ENCODE data around the gene DBN1. TPM values are rescaled to one million over a fixed set of nuclear protein-coding genes. Genes with fewer than 3 reads are reported as not detected.
A peak's percentile ranks its signal among the peaks of the same experiment; 100 is the strongest.

DBN1 gene
- total and polyA plus RNA-seq, 9 of the 15 experiments (the other 6 are each of a cell fraction or from before 2014, with no cell fraction given): 0.25 to 87.2 (median 27.9) TPM

GRCh38 chr5:177489119-177489716 is 15.8 kb upstream of the DBN1 start:
- no peak overlapping the region for H2AFZ ChIP-seq (ENCODE audit: low read depth, low read length)
- no peak overlapping the region for H3K4me2 ChIP-seq (ENCODE audit: insufficient read depth, low read length)
- intact Hi-C loops (cut with micrococcal nuclease) (no loop called here), in situ Hi-C loops (cut with MboI) (no loop called here)
- H3K36me3 ChIP-seq (ENCODE audit: control insufficient read depth, insufficient read depth, low read length): peaks cover 86% of the 10 kb centered on the region; the same call in 2 of the 3 replicates
- no peak for FAIRE-seq
- no peaks in the 10 kb centered on the region for H3K27me3 ChIP-seq (ENCODE audit: control insufficient read depth in 2 of 2, insufficient read depth in 2 of 2, low read length in 2 of 2)
- H3K9ac ChIP-seq (ENCODE audit: insufficient read depth in 1 of 2, low read depth in 2 of 2, low read length in 2 of 2): peak overlapping the region in 1 of 2 experiments; percentile 48; a peak in 1 of 4 replicates
- H3K4me1 ChIP-seq (replicated peaks in 1 of 2; ENCODE audit: control insufficient read depth in 2 of 2, insufficient read depth in 2 of 2, low read length in 2 of 2): peaks cover 18 to 65% of the 10 kb centered on the region in 2 experiments
- TF ChIP-seq FIP1L1 (IDR thresholded peaks at IDR 0.05; ENCODE audit: low read depth, low read length, poor library complexity, severe bottlenecking) (no peak), RBM22 (IDR thresholded peaks at IDR 0.05; ENCODE audit: low read depth, low read length, poor library complexity, severe bottlenecking) (peak; percentile 18), PPARD (CRISPR knock-in tag; IDR thresholded peaks at IDR 0.05) (no peak), RBFOX2 (IDR thresholded peaks at IDR 0.05; ENCODE audit: low read depth, low read length) (peak; percentile 59; the same call in 1 of the 2 replicates), E4F1 (CRISPR knock-in tag; IDR thresholded peaks at IDR 0.05; ENCODE audit: borderline replicate concordance) (no peak), MITF (IDR thresholded peaks at IDR 0.05) (no peak), POLR2G (IDR thresholded peaks at IDR 0.05; ENCODE audit: low read depth, low read length) (peak; percentile 51), HBP1 (CRISPR knock-in tag; IDR thresholded peaks at IDR 0.05) (no peak), PML (IDR thresholded peaks at IDR 0.05; ENCODE audit: low read length) (no peak), TFAM (CRISPR knock-in tag; conservative IDR thresholded peaks at IDR 0.05) (no peak), CTCF (IDR thresholded peaks at IDR 0.05 in 2 of 3, conservative IDR thresholded peaks at IDR 0.05 in 1 of 3; ENCODE audit: insufficient read depth in 2 of 3, low read depth in 1 of 3, low read length in 3 of 3) (0 out of 6 replicates have a peak, but pooled peaks of 1 of the 3 experiments have one; percentile 13)
- peaks cover 15% of the 10 kb centered on the region; the same call in 2 of the 3 replicates for H3K79me2 ChIP-seq (ENCODE audit: control insufficient read depth, insufficient read depth, low read length)
- no peak overlapping the region for H3K27ac ChIP-seq (ENCODE audit: extremely low read depth, low read depth, low read length)
- peaks cover 3% of the 10 kb centered on the region; the same call in 1 of the 2 replicates for H4K20me1 ChIP-seq (replicated peaks; ENCODE audit: control insufficient read depth, insufficient read depth, low read length)
- no peak for DNase-seq (ENCODE audit: extremely low read depth in 1 of 4, low spot score in 3 of 4)
- no peaks in the 10 kb centered on the region for H3K9me1 ChIP-seq (ENCODE audit: control insufficient read depth, insufficient read depth, low read length)
- WGBS (ENCODE audit: insufficient coverage, low coverage, missing lambda C conversion rate): 97% methylated on average over 23 of the region's 26 CpGs
- no TSS peak for BruUV-seq (replicated peaks)
- H3K9me3 ChIP-seq (replicated peaks; ENCODE audit: control insufficient read depth, insufficient read depth, low read depth, low read length): no peaks in the 10 kb centered on the region
- POLR2A ChIA-PET: interaction anchor here (0.6 to 3.4 kb wide), 6 partner anchors 9 to 62 kb away, joined by 3 to 30 read pairs (median 4); partner anchors contain the start of gene DBN1
- ATAC-seq: no peak
- no peak overlapping the region for H3K4me3 ChIP-seq
- CTCF ChIA-PET (ENCODE audit: low intra/inter-chr PET ratio): no interaction called here

Measured in K562 (cell line).